H9 (cell line): ENCODE measurements around the gene FAM89B. TPM values are rescaled to one million over a fixed set of nuclear protein-coding genes. Genes with fewer than 3 reads are reported as not detected.

Experiments used
- DNase-seq: peaks from one replicate; pipeline ENCODE4 v3.0.0-alpha.2; 2017
- H2AFZ ChIP-seq: one replicate; pipeline ENCODE4 v1.6.1; 2013; ENCODE audit warnings: mild to moderate bottlenecking, low read length, control low read depth, moderate library complexity
- H2AK5ac ChIP-seq: 2 replicates; pipeline ENCODE4 v1.6.1; 2013; ENCODE audit warnings: low read length, control low read depth, mixed read lengths; ENCODE audit not compliant: insufficient read length
- H2BK120ac ChIP-seq: one replicate; pipeline ENCODE4 v1.6.1; 2013; ENCODE audit warnings: low read depth, mild to moderate bottlenecking, low read length, control low read depth, inconsistent platforms; ENCODE audit not compliant: poor library complexity, severe bottlenecking
- H2BK12ac ChIP-seq: 2 replicates; pipeline ENCODE4 v1.6.1; 2013; ENCODE audit warnings: low read length, control low read depth, mixed read lengths, low read depth; ENCODE audit not compliant: insufficient read length
- H2BK15ac ChIP-seq: 2 replicates; pipeline ENCODE4 v1.6.1; 2013; ENCODE audit warnings: low read depth, low read length, control low read depth
- H2BK20ac ChIP-seq: one replicate; pipeline ENCODE4 v1.6.1; 2013; ENCODE audit warnings: low read depth, mild to moderate bottlenecking, low read length, control low read depth, inconsistent platforms; ENCODE audit not compliant: poor library complexity, severe bottlenecking
- H2BK5ac ChIP-seq: 2 replicates; pipeline ENCODE4 v1.6.1; 2013; ENCODE audit warnings: low read length, control low read depth, mixed read lengths; ENCODE audit not compliant: insufficient read length
- H3K14ac ChIP-seq: 2 replicates; pipeline ENCODE4 v1.6.1; 2013; ENCODE audit warnings: low read length, control low read depth; ENCODE audit not compliant: insufficient read depth
- H3K18ac ChIP-seq: 2 replicates; pipeline ENCODE4 v1.6.1; 2013; ENCODE audit warnings: low read depth, mild to moderate bottlenecking, mixed read lengths, low read length, control low read depth; ENCODE audit not compliant: insufficient read length
- H3K23ac ChIP-seq: 2 replicates; pipeline ENCODE4 v1.6.1; 2013; ENCODE audit warnings: low read length, control low read depth, mixed read lengths, low read depth; ENCODE audit not compliant: insufficient read length
- H3K23me2 ChIP-seq: 2 replicates; pipeline ENCODE4 v1.6.1; 2013; ENCODE audit warnings: low read depth, mild to moderate bottlenecking, mixed read lengths, low read length, control low read depth; ENCODE audit not compliant: insufficient read length, poor library complexity, severe bottlenecking
- H3K27ac ChIP-seq: 2 replicates; pipeline ENCODE4 v1.5.1; 2013; ENCODE audit warnings: low read length, control low read depth, mixed read lengths, low read depth; ENCODE audit not compliant: insufficient read length
- H3K27me3 ChIP-seq: 2 replicates; pipeline ENCODE4 v1.6.1; 2013; ENCODE audit warnings: low read length, control low read depth, inconsistent platforms; ENCODE audit not compliant: insufficient read depth
- H3K4ac ChIP-seq: 2 replicates; pipeline ENCODE4 v1.6.1; 2013; ENCODE audit warnings: low read depth, mild to moderate bottlenecking, control low read depth, inconsistent platforms, low read length, moderate library complexity
- H3K4me1 ChIP-seq: 2 replicates; pipeline ENCODE4 v1.6.1; 2013; ENCODE audit warnings: low read length, control low read depth, inconsistent platforms; ENCODE audit not compliant: insufficient read depth
- H3K4me2 ChIP-seq: 2 replicates; pipeline ENCODE4 v1.6.1; 2013; ENCODE audit warnings: low read length, control low read depth, mixed read lengths; ENCODE audit not compliant: insufficient read length, insufficient read depth
- H3K56ac ChIP-seq: 2 replicates; pipeline ENCODE4 v1.6.1; 2013; ENCODE audit warnings: low read depth, mild to moderate bottlenecking, mixed read lengths, low read length, control low read depth; ENCODE audit not compliant: insufficient read length
- H3K79me1 ChIP-seq: 2 replicates; pipeline ENCODE4 v1.6.1; 2013; ENCODE audit warnings: low read depth, mild to moderate bottlenecking, moderate library complexity, low read length, control low read depth, inconsistent platforms; ENCODE audit not compliant: insufficient read depth, poor library complexity, severe bottlenecking
- H3K79me2 ChIP-seq: 2 replicates; pipeline ENCODE4 v1.6.1; 2013; ENCODE audit warnings: low read length, control low read depth, inconsistent platforms; ENCODE audit not compliant: insufficient read depth
- H3K9ac ChIP-seq: 2 replicates; pipeline ENCODE4 v1.6.1; 2013; ENCODE audit warnings: low read length, control low read depth, mixed read lengths; ENCODE audit not compliant: insufficient read length; ENCODE audit errors: extremely low read depth
- H3K9me3 ChIP-seq: one replicate; pipeline ENCODE4 v1.6.1; 2013; ENCODE audit warnings: low read depth, low read length, inconsistent platforms; ENCODE audit not compliant: control insufficient read depth
- H3T11ph ChIP-seq: one replicate; pipeline ENCODE4 v1.6.1; 2013; ENCODE audit warnings: mild to moderate bottlenecking, low read length, control low read depth, inconsistent platforms
- H4K20me1 ChIP-seq: one replicate; pipeline ENCODE4 v1.6.1; 2013; ENCODE audit not compliant: control insufficient read depth, insufficient read length, insufficient read depth
- H4K5ac ChIP-seq: 2 replicates; pipeline ENCODE4 v1.6.1; 2013; ENCODE audit warnings: low read depth, mild to moderate bottlenecking, mixed read lengths, low read length, control low read depth; ENCODE audit not compliant: insufficient read length
- H4K8ac ChIP-seq: replicated peaks from 2 replicates; pipeline ENCODE4 v1.6.1; 2013; ENCODE audit warnings: low read length, control low read depth, mixed read lengths, low read depth; ENCODE audit not compliant: insufficient read length
- H4K91ac ChIP-seq: 2 replicates; pipeline ENCODE4 v1.6.1; 2013; ENCODE audit warnings: low read depth, mild to moderate bottlenecking, moderate library complexity, mixed read lengths, low read length, control low read depth; ENCODE audit not compliant: insufficient read length
- H3K27ac Mint-ChIP-seq, 3 experiments: 2 replicates in 2 of 3; 3 replicates in 1 of 3; pipeline ENCODE4 v1.8.0; 2020 to 2021; ENCODE audit warnings: mixed read lengths in 3 of 3, mild to moderate bottlenecking in 1 of 3, moderate library complexity in 1 of 3
- H3K27me3 Mint-ChIP-seq: 2 replicates; pipeline ENCODE4 v1.8.0; 2021; ENCODE audit warnings: low read depth, mild to moderate bottlenecking, moderate library complexity, mixed read lengths
- H3K36me3 Mint-ChIP-seq, 3 experiments: 2 replicates in 2 of 3; 3 replicates in 1 of 3; pipeline ENCODE4 v1.8.0; 2020 to 2021; ENCODE audit warnings: low read depth in 3 of 3, mixed read lengths in 3 of 3; ENCODE audit not compliant: insufficient read depth in 1 of 3
- H3K4me1 Mint-ChIP-seq, 2 experiments: 2 replicates each; pipeline ENCODE4 v1.8.0; 2020; ENCODE audit warnings: mixed read lengths in 2 of 2
- H3K4me3 Mint-ChIP-seq, 2 experiments: 2 replicates in 1 of 2; 3 replicates in 1 of 2; pipeline ENCODE4 v1.8.0; 2020 to 2021; ENCODE audit warnings: mild to moderate bottlenecking in 2 of 2, mixed read lengths in 2 of 2, moderate library complexity in 1 of 2
- H3K9me3 Mint-ChIP-seq, 2 experiments: 2 replicates in 1 of 2; 3 replicates in 1 of 2; pipeline ENCODE4 v1.8.0; 2020; ENCODE audit warnings: mild to moderate bottlenecking in 2 of 2, mixed read lengths in 2 of 2, moderate library complexity in 1 of 2
- WGBS: extraction: QIAGEN DNeasy Blood & Tissue Kit; methylation state at CpG from one replicate; pipeline ENCODE4 v1.1.7; 2013; ENCODE audit warnings: missing lambda C conversion rate, low lambda C conversion rate, mixed read lengths; ENCODE audit not compliant: insufficient read length; ENCODE audit errors: extremely low coverage; 5-methylcytosine and 5-hydroxymethylcytosine counted together
- total RNA-seq: library from RNA; stranded (reverse); gene quantifications from 2 replicates; pipeline ENCODE4 v1.2.1, GENCODE V29; 2021
- TF ChIP-seq, protein P1 (sequence below): fragments of 200-600 bp; sonication (generic); conservative IDR thresholded peaks from 3 replicates; pipeline ENCODE4 v1.8.0; 2021; ENCODE audit warnings: antibody characterized with exemption, mild to moderate bottlenecking

FAM89B gene
- total RNA-seq, 1 experiment from 2014 or later = 21.7 TPM

GRCh38 chr11:65604258-65604657 lies 31.9 kb downstream of the FAM89B start:
- H2BK20ac ChIP-seq = no peak overlapping the region
- WGBS = no CpG with 5 or more reads among the region's 1 CpG
- peaks cover 5 to 46% (median 44%) of the 10 kb centered on the region in 3 experiments; a peak in 6 of 7 replicates for H3K36me3 Mint-ChIP-seq

More at GRCh38 chr11:65604258-65604657, 31.9 kb downstream of the FAM89B start:
- no peaks in the 10 kb centered on the region for H3K4me1 ChIP-seq
- H2BK120ac ChIP-seq = no peak overlapping the region
- no peak overlapping the region for H3K27ac ChIP-seq
- Mint-ChIP-seq H3K27me3 (peaks cover 1% of the 10 kb centered on the region; the same call in 1 of the 2 replicates), H3K9me3 (no peaks in the 10 kb centered on the region), H3K4me1 (peaks cover 6 to 20% of the 10 kb centered on the region in 2 experiments), H3K4me3 (no peak overlapping the region), H3K27ac (no peak overlapping the region; a peak in 1 of 7 replicates)
- H2AFZ ChIP-seq = no peak overlapping the region
- H3K23me2 ChIP-seq = peaks cover 8% of the 10 kb centered on the region
- H3K4ac ChIP-seq = no peak overlapping the region
- H3K14ac ChIP-seq = no peak overlapping the region
- H3T11ph ChIP-seq = no peak overlapping the region
- no peaks in the 10 kb centered on the region for H3K79me2 ChIP-seq
- H3K9ac ChIP-seq = no peak overlapping the region
- H4K91ac ChIP-seq = no peak overlapping the region
- TF ChIP-seq, protein P1, sequence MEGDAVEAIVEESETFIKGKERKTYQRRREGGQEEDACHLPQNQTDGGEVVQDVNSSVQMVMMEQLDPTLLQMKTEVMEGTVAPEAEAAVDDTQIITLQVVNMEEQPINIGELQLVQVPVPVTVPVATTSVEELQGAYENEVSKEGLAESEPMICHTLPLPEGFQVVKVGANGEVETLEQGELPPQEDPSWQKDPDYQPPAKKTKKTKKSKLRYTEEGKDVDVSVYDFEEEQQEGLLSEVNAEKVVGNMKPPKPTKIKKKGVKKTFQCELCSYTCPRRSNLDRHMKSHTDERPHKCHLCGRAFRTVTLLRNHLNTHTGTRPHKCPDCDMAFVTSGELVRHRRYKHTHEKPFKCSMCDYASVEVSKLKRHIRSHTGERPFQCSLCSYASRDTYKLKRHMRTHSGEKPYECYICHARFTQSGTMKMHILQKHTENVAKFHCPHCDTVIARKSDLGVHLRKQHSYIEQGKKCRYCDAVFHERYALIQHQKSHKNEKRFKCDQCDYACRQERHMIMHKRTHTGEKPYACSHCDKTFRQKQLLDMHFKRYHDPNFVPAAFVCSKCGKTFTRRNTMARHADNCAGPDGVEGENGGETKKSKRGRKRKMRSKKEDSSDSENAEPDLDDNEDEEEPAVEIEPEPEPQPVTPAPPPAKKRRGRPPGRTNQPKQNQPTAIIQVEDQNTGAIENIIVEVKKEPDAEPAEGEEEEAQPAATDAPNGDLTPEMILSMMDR = no peak
- no peaks in the 10 kb centered on the region for H3K9me3 ChIP-seq
- no peak overlapping the region for H3K23ac ChIP-seq
- no peak overlapping the region for H2BK15ac ChIP-seq
- H4K20me1 ChIP-seq = no peaks in the 10 kb centered on the region
- H3K56ac ChIP-seq = no peak overlapping the region
- H4K8ac ChIP-seq = no peak overlapping the region
- H3K4me2 ChIP-seq = no peak overlapping the region
- H2BK5ac ChIP-seq = no peak overlapping the region
- no peak overlapping the region for H2BK12ac ChIP-seq
- no peak for DNase-seq
- no peak overlapping the region for H2AK5ac ChIP-seq
- no peak overlapping the region for H4K5ac ChIP-seq
- no peaks in the 10 kb centered on the region for H3K79me1 ChIP-seq
- no peak overlapping the region for H3K18ac ChIP-seq
- H3K27me3 ChIP-seq = no peaks in the 10 kb centered on the region
